ENCODE data around the gene ZNF396.

- no peak for TF ChIP-seq CTCF (IDR thresholded peaks at IDR 0.05)
- TF ChIP-seq POLR2A (IDR thresholded peaks at IDR 0.05): no peak
These were observed 31.6 kb downstream of the ZNF396 start for GRCh38 chr18:35345460-35345921.
